Left lung (tissue), 10 donors: ENCODE results near the gene NEGR1. TPM values are rescaled to one million over a fixed set of nuclear protein-coding genes. Genes with fewer than 3 reads are reported as not detected.

Experiments used
- ATAC-seq: fragments of 200-7000 bp; cut with Tn5 transposase; one replicate; pipeline ENCODE4 v1.9.1; 2020; ENCODE audit warnings: moderate library complexity
- DNase-seq, 4 donors: peaks; one replicate each; pipeline ENCODE4 v3.0.0-alpha.2; 2013 to 2020
- H3K27ac ChIP-seq, 2 donors: fragments of 200-600 bp; sonication (generic) in 1 of 2; one replicate each; pipeline versions ENCODE4 v1.5.0 to v1.8.0; 2020 to 2021
- H3K27me3 ChIP-seq, 2 donors: fragments of 200-600 bp; sonication (generic) in 1 of 2; one replicate each; pipeline versions ENCODE4 v1.5.0 to v1.8.0; 2020 to 2021
- H3K36me3 ChIP-seq, 2 donors: fragments of 200-600 bp; sonication (generic) in 1 of 2; one replicate each; pipeline versions ENCODE4 v1.5.0 to v1.8.0; 2020 to 2021
- H3K4me1 ChIP-seq, 2 donors: fragments of 200-600 bp; one replicate each; pipeline ENCODE4 v1.8.0; 2021
- H3K4me3 ChIP-seq, 2 donors: fragments of 200-600 bp; sonication (generic) in 1 of 2; one replicate each; pipeline versions ENCODE4 v1.5.0 to v1.8.0; 2020 to 2021; ENCODE audit warnings: mild to moderate bottlenecking in 1 of 2
- H3K9me3 ChIP-seq, 2 donors: fragments of 200-600 bp; sonication (generic) in 1 of 2; one replicate each; pipeline versions ENCODE4 v1.5.0 to v1.8.0; 2020 to 2021
- intact Hi-C, 2 donors: fragments of 100-400 bp; cut with DNase I; formaldehyde crosslinking; loops; one replicate each; pipeline versions ENCODE4 v1.11.2 to v1.14.2; 2022
- polyA plus RNA-seq, 6 donors: library from polyadenylated mRNA; unstranded; fragments of 120-200 nt; gene quantifications; one replicate each; pipeline ENCODE4 v1.2.1, GENCODE V29; 2013; ENCODE audit not compliant: insufficient read length in 6 of 6
- total RNA-seq, 2 donors: library from RNA; stranded (reverse); fragmentation: NEBNext Ultra II Directional; extraction: Animal tissue kit (Norgen Biotek cat#: 25700); gene quantifications; one replicate each; pipeline ENCODE4 v1.2.1, GENCODE V29; 2021
- TF ChIP-seq, protein P1 (sequence below), 2 donors: fragments of 200-600 bp; sonication (generic) in 1 of 2; IDR thresholded peaks; one replicate each; pipeline versions ENCODE4 v1.5.0 to v1.8.0; 2021; ENCODE audit warnings: antibody characterized with exemption in 2 of 2
- donor health status: DM: no; HTN: yes; CAD: no.
- donor health status: DM: no; HTN: no; CAD: no.

NEGR1 gene
- total and polyA plus RNA-seq, 8 donors = 2.4 to 5.7 (median 3.5) TPM

DNA sequence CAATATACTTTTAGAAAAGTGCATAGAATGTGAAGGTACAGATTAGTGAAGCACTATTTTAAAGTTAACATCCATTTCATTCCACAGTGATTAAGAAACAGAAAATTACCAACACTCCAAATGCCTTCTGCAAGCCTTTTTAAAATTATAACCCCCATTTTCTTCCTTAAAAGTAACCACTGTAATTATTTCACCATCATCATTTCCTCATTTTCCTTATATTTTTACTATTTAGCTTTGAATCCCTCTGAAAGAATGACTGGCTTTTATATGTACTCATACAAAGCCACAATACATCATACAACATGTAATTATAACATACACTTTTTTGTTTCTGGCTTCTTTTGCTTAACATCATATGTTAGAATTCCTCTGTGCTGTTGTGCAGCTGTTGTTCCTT is 6.5 kb upstream of the NEGR1 start:
- Histone ChIP-seq H3K27ac (no peak overlapping the region), H3K9me3 (no peaks in the 10 kb centered on the region), H3K4me1 (peaks cover 0 to 9% of the 10 kb centered on the region in 2 donors), H3K36me3 (no peaks in the 10 kb centered on the region), H3K27me3 (peaks cover 0 to 8% of the 10 kb centered on the region in 2 donors), H3K4me3 (no peak overlapping the region)
- ATAC-seq = no peak
- TF ChIP-seq, protein P1, sequence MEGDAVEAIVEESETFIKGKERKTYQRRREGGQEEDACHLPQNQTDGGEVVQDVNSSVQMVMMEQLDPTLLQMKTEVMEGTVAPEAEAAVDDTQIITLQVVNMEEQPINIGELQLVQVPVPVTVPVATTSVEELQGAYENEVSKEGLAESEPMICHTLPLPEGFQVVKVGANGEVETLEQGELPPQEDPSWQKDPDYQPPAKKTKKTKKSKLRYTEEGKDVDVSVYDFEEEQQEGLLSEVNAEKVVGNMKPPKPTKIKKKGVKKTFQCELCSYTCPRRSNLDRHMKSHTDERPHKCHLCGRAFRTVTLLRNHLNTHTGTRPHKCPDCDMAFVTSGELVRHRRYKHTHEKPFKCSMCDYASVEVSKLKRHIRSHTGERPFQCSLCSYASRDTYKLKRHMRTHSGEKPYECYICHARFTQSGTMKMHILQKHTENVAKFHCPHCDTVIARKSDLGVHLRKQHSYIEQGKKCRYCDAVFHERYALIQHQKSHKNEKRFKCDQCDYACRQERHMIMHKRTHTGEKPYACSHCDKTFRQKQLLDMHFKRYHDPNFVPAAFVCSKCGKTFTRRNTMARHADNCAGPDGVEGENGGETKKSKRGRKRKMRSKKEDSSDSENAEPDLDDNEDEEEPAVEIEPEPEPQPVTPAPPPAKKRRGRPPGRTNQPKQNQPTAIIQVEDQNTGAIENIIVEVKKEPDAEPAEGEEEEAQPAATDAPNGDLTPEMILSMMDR (IDR thresholded peaks at IDR 0.05) = no peak
- intact Hi-C loops = no loop called here
- DNase-seq = no peak

GRCh38 chr1:72286401-72286800 is 4.1 kb upstream of the NEGR1 start:
- H3K4me3 ChIP-seq = no peak overlapping the region
- H3K27ac ChIP-seq = no peak overlapping the region
- TF ChIP-seq, protein P1 (IDR thresholded peaks at IDR 0.05) = no peak
- peaks cover 0 to 15% of the 10 kb centered on the region in 2 donors for H3K4me1 ChIP-seq
- H3K9me3 ChIP-seq = no peaks in the 10 kb centered on the region
- intact Hi-C loops = no loop called here
- no peaks in the 10 kb centered on the region for H3K36me3 ChIP-seq
- H3K27me3 ChIP-seq = peaks cover 0 to 28% of the 10 kb centered on the region in 2 donors
- ATAC-seq = no peak
- no peak for DNase-seq

DNA sequence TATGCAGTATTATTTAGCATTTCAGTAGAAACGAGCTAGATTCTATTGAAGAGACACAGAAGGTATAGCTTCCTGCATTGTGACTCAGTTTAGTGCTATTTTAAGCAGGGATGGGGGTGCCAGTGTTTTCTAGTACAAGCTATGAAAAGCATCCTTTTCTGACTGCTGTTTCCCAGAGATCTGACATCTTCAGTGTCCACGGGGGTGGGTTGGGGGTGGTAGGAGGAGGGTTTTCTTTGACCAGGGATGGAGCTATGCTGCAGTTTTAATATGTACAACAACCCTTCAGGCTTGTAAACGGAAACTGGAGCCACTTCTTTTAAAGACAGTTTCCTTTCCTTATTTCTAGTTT is 2.7 kb upstream of the NEGR1 start:
- intact Hi-C loops = no loop called here
- ATAC-seq (no peak), DNase-seq (peak in 1 of 4 donors; percentile 18)
- peaks cover 0 to 15% of the 10 kb centered on the region in 2 donors for H3K4me1 ChIP-seq
- H3K9me3 ChIP-seq = no peaks in the 10 kb centered on the region
- peaks cover 0 to 28% of the 10 kb centered on the region in 2 donors for H3K27me3 ChIP-seq
- H3K36me3 ChIP-seq = no peaks in the 10 kb centered on the region
- peak overlapping the region in 1 of 2 donors; percentile 64 for H3K4me3 ChIP-seq
- TF ChIP-seq, protein P1 (IDR thresholded peaks at IDR 0.05) = no peak
- no peak overlapping the region for H3K27ac ChIP-seq

- Histone ChIP-seq H3K9me3 (no peaks in the 10 kb centered on the region), H3K4me1 (peaks cover 0 to 15% of the 10 kb centered on the region in 2 donors), H3K4me3 (peak overlapping the region; percentile 39 to 64), H3K27ac (peak overlapping the region; percentile 81 to 91), H3K36me3 (no peaks in the 10 kb centered on the region), H3K27me3 (peaks cover 0 to 28% of the 10 kb centered on the region in 2 donors)
- TF ChIP-seq, protein P1 (IDR thresholded peaks at IDR 0.05) = no peak
- ATAC-seq (peak; percentile 38), DNase-seq (peak in 3 of 4 donors; percentile 47 to 79 (median 69))
- intact Hi-C loops = no loop called here
Observed at GRCh38 chr1:72284348-72285073, 2.2 kb upstream of the NEGR1 start.

GRCh38 chr1:72284084-72284347 is 1.7 kb upstream of the NEGR1 start:
- peak overlapping the region; percentile 39 to 64 for H3K4me3 ChIP-seq
- intact Hi-C loops = no loop called here
- TF ChIP-seq, protein P1 (IDR thresholded peaks at IDR 0.05) = no peak
- no peak for DNase-seq
- no peak for ATAC-seq
- peaks cover 0 to 15% of the 10 kb centered on the region in 2 donors for H3K4me1 ChIP-seq
- no peaks in the 10 kb centered on the region for H3K9me3 ChIP-seq
- H3K27me3 ChIP-seq = peaks cover 0 to 28% of the 10 kb centered on the region in 2 donors
- peak overlapping the region; percentile 81 to 91 for H3K27ac ChIP-seq
- H3K36me3 ChIP-seq = no peaks in the 10 kb centered on the region
